ENCODE data around the gene USP15.

Gene USP15

GRCh38 chr12:62258231-62258630, 2.0 kb upstream of the USP15 start:
- no peak for DNase-seq (ENCODE audit: low spot score)

- DNase-seq (ENCODE audit: low spot score), result no peak
These were observed 1.1 kb upstream of the USP15 start for GRCh38 chr12:62258941-62259630.

- no peak for DNase-seq (ENCODE audit: low spot score)
These were observed 592 bp upstream of the USP15 start for GRCh38 chr12:62259631-62259992.

GRCh38 chr12:62260733-62261683, 804 bp downstream of the USP15 start:
- peak; percentile 24 for DNase-seq (ENCODE audit: low spot score)

- DNase-seq (ENCODE audit: low spot score), result no peak
These were observed 1.8 kb downstream of the USP15 start for GRCh38 chr12:62261876-62262517.

GRCh38 chr12:62263232-62263631, 3.0 kb downstream of the USP15 start:
- no peak for DNase-seq (ENCODE audit: low spot score)

GRCh38 chr12:62263966-62264365, 3.8 kb downstream of the USP15 start:
- DNase-seq (ENCODE audit: low spot score), result no peak

GRCh38 chr12:62264706-62265105, 4.5 kb downstream of the USP15 start:
- no peak for DNase-seq (ENCODE audit: low spot score)

- DNase-seq (ENCODE audit: low spot score), result no peak
These were observed 5.3 kb downstream of the USP15 start for GRCh38 chr12:62265511-62265910.

GRCh38 chr12:62267026-62267425, 6.8 kb downstream of the USP15 start:
- DNase-seq (ENCODE audit: low spot score), result no peak

GRCh38 chr12:62267480-62267879, 7.3 kb downstream of the USP15 start:
- no peak for DNase-seq (ENCODE audit: low spot score)

GRCh38 chr12:62268956-62269355, 8.8 kb downstream of the USP15 start:
- DNase-seq (ENCODE audit: low spot score), result no peak

- DNase-seq (ENCODE audit: low spot score), result no peak
These were observed 9.4 kb downstream of the USP15 start for GRCh38 chr12:62269464-62270228.

GRCh38 chr12:62270384-62270783, 10.2 kb downstream of the USP15 start:
- DNase-seq (ENCODE audit: low spot score), result no peak

GRCh38 chr12:62270872-62271271, 10.7 kb downstream of the USP15 start:
- DNase-seq (ENCODE audit: low spot score), result no peak

GRCh38 chr12:62272936-62273552, 12.8 kb downstream of the USP15 start:
- no peak for DNase-seq (ENCODE audit: low spot score)

- DNase-seq (ENCODE audit: low spot score), result no peak
These were observed 13.6 kb downstream of the USP15 start for GRCh38 chr12:62273724-62274380.

- no peak for DNase-seq (ENCODE audit: low spot score)
These were observed 17.8 kb downstream of the USP15 start for GRCh38 chr12:62278022-62278421.

- DNase-seq (ENCODE audit: low spot score), result no peak
These were observed 18.9 kb downstream of the USP15 start for GRCh38 chr12:62279058-62279457.

GRCh38 chr12:62279961-62280360, 19.8 kb downstream of the USP15 start:
- DNase-seq (ENCODE audit: low spot score), result no peak
